Measurements from ENCODE around the gene RNU6-1. TPM values are rescaled to one million over a fixed set of nuclear protein-coding genes. Genes with fewer than 3 reads are reported as not detected.

Gene RNU6-1
- total RNA-seq, 1 donor from 2014 or later, result not detected

Other genes with a start within 250 kb of the RNU6-1 start
- gene SKOR1, start 14.5 kb downstream of the RNU6-1 start, total RNA-seq, result 0.52 TPM
- gene PIAS1, start 214.3 kb upstream of the RNU6-1 start, total RNA-seq, result 62.0 TPM

Data from upper lobe of right lung (tissue), 1 donor.